GM12874 (cell line): ENCODE data around the gene CACNA2D2.

Experiments
- CTCF ChIP-seq: IDR thresholded peaks from 2 replicates; pipeline ENCODE4 v1.5.1; 2011; ENCODE audit warnings: low read depth, mild to moderate bottlenecking, control low read depth, low read length, moderate library complexity; ENCODE audit not compliant: insufficient read depth

Gene CACNA2D2

GRCh38 chr3:50481992-50482391 lies 21.4 kb downstream of the CACNA2D2 start:
- no peak for TF ChIP-seq CTCF

- TF ChIP-seq CTCF = no peak
Measured at GRCh38 chr3:50480471-50480870, 23.0 kb downstream of the CACNA2D2 start.

- no peak for TF ChIP-seq CTCF
Measured at GRCh38 chr3:50479523-50479922, 23.9 kb downstream of the CACNA2D2 start.

GRCh38 chr3:50478671-50479260 lies 24.7 kb downstream of the CACNA2D2 start:
- no peak for TF ChIP-seq CTCF

- TF ChIP-seq CTCF = no peak
Measured at GRCh38 chr3:50478051-50478450, 25.4 kb downstream of the CACNA2D2 start.

- no peak for TF ChIP-seq CTCF
Measured at GRCh38 chr3:50475348-50475747, 28.1 kb downstream of the CACNA2D2 start.

- TF ChIP-seq CTCF = no peak
Measured at GRCh38 chr3:50474717-50475116, 28.7 kb downstream of the CACNA2D2 start.
